Activated CD4-positive, alpha-beta T cell treated with anti-CD3 and anti-CD28 coated beads, Interleukin-2, amount 50 U/mL, for 24 hours (primary cell): ENCODE measurements around the gene TBX3.
A peak's percentile ranks its signal among the peaks of the same experiment; 100 is the strongest.

ENCODE experiments used
- DNase-seq, 2 donors: peaks; one replicate each; pipeline ENCODE4 v3.0.0-alpha.2; 2020; ENCODE audit warnings: low read depth in 1 of 2, low spot score in 1 of 2

Gene TBX3

GRCh38 chr12:114628199-114628598, 55.8 kb downstream of the TBX3 start:
- DNase-seq: no peak

- DNase-seq: no peak
These were observed 56.6 kb downstream of the TBX3 start for GRCh38 chr12:114627393-114627792.

GRCh38 chr12:114625294-114625851, 58.6 kb downstream of the TBX3 start:
- DNase-seq: peak in 1 of 2 donors; percentile 16

GRCh38 chr12:114623737-114624136, 60.2 kb downstream of the TBX3 start:
- no peak for DNase-seq
